Hepatocyte (in vitro differentiated cells): Measurements from ENCODE around the gene PLD1.

Experiments
- EZH2phosphoT487 ChIP-seq: fragments of 200-600 bp; sonication (generic); IDR thresholded peaks from one replicate; pipeline ENCODE4 v1.6.1; 2018; ENCODE audit warnings: antibody characterized with exemption, mild to moderate bottlenecking, low read depth, moderate library complexity; ENCODE audit not compliant: unreplicated experiment, severe bottlenecking
- TF ChIP-seq, protein P1 (sequence below): fragments of 200-600 bp; sonication (generic); IDR thresholded peaks from 2 replicates; pipeline ENCODE4 v1.5.1; 2016; ENCODE audit warnings: antibody characterized with exemption, mild to moderate bottlenecking; ENCODE audit not compliant: poor library complexity

DNA sequence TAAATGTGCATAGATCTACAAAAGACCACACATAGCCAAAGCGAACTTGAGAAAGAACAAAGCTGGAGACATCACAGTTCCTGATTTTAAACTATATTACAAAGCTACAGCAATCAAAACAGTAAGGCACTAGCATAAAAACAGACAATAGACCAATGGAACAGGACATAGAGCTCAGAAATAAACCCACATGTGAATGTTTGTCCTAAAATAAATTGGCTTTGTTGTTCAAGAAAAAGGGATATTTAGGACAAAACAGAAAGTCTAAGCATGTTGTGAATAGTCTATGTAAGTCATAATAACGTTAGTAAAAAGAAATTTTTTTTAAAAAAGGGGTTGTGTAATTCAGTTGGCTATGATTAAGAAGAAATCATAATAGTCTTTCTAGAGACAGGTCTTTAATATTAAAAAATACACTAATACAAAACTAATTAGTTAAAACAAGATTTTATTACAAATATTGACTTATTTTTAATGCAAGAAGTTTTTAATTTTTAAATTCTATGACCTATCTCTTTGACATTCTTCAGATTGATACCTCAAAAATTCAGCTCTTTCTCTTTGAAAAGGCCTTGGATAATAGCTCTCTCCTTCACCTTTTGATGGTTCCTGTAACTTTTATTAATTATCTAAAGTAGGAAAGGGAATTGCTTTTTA lies 44.5 kb upstream of the PLD1 start:
- TF ChIP-seq, protein P1, sequence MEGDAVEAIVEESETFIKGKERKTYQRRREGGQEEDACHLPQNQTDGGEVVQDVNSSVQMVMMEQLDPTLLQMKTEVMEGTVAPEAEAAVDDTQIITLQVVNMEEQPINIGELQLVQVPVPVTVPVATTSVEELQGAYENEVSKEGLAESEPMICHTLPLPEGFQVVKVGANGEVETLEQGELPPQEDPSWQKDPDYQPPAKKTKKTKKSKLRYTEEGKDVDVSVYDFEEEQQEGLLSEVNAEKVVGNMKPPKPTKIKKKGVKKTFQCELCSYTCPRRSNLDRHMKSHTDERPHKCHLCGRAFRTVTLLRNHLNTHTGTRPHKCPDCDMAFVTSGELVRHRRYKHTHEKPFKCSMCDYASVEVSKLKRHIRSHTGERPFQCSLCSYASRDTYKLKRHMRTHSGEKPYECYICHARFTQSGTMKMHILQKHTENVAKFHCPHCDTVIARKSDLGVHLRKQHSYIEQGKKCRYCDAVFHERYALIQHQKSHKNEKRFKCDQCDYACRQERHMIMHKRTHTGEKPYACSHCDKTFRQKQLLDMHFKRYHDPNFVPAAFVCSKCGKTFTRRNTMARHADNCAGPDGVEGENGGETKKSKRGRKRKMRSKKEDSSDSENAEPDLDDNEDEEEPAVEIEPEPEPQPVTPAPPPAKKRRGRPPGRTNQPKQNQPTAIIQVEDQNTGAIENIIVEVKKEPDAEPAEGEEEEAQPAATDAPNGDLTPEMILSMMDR: no peak
- no peak for TF ChIP-seq EZH2phosphoT487
